Nephron (organoid): ENCODE measurements around the gene ISM2.
"Not testable (repeated sequence)": the region's sequence is repeated elsewhere in the genome, so short reads cannot be mapped to it uniquely, and the experiment has no call there.

Experiments used
- H3K27ac Mint-ChIP-seq, 3 experiments: 2 replicates each; pipeline ENCODE4 v1.8.0; 2020; ENCODE audit warnings: mixed read lengths in 3 of 3, mild to moderate bottlenecking in 2 of 3, moderate library complexity in 1 of 3
- H3K27me3 Mint-ChIP-seq: 2 replicates; pipeline ENCODE4 v1.8.0; 2021; ENCODE audit warnings: low read depth, mild to moderate bottlenecking, moderate library complexity, mixed read lengths
- H3K36me3 Mint-ChIP-seq: 2 replicates; pipeline ENCODE4 v1.8.0; 2020; ENCODE audit warnings: low read depth, mixed read lengths
- H3K4me1 Mint-ChIP-seq: 2 replicates; pipeline ENCODE4 v1.8.0; 2020; ENCODE audit warnings: mixed read lengths
- H3K4me3 Mint-ChIP-seq, 3 experiments: 2 replicates each; pipeline ENCODE4 v1.8.0; 2020; ENCODE audit warnings: mild to moderate bottlenecking in 3 of 3, mixed read lengths in 3 of 3, moderate library complexity in 2 of 3
- H3K9me3 Mint-ChIP-seq: 2 replicates; pipeline ENCODE4 v1.8.0; 2020; ENCODE audit warnings: mixed read lengths
- CTCF ChIP-seq, 3 experiments: fragments of 200-600 bp; sonication (generic); IDR thresholded peaks; one replicate each; pipeline ENCODE4 v1.5.0; 2021; ENCODE audit warnings: antibody characterized with exemption in 3 of 3; ENCODE audit not compliant: unreplicated experiment in 3 of 3

The ISM2 gene

GRCh38 chr14:77542421-77543239 is 44.0 kb upstream of the ISM2 start:
- peaks cover 4% of the 10 kb centered on the region for H3K27me3 Mint-ChIP-seq
- H3K4me1 Mint-ChIP-seq, result peaks cover 17% of the 10 kb centered on the region
- H3K4me3 Mint-ChIP-seq, result no peak overlapping the region
- no peaks in the 10 kb centered on the region for H3K9me3 Mint-ChIP-seq
- peaks cover 17% of the 10 kb centered on the region for H3K36me3 Mint-ChIP-seq
- TF ChIP-seq CTCF (IDR thresholded peaks at IDR 0.05; ENCODE audit: unreplicated experiment in 3 of 3), result no peak
- H3K27ac Mint-ChIP-seq, result peak overlapping the region; percentile 80 to 89 (median 84)

GRCh38 chr14:77541905-77542304 is 43.3 kb upstream of the ISM2 start:
- no peak overlapping the region for H3K4me3 Mint-ChIP-seq
- TF ChIP-seq CTCF (IDR thresholded peaks at IDR 0.05; ENCODE audit: unreplicated experiment in 3 of 3), result no peak
- H3K27me3 Mint-ChIP-seq, result peaks cover 4% of the 10 kb centered on the region
- H3K36me3 Mint-ChIP-seq, result peaks cover 15% of the 10 kb centered on the region
- H3K27ac Mint-ChIP-seq, result peak overlapping the region; percentile 80 to 89 (median 84)
- no peaks in the 10 kb centered on the region for H3K9me3 Mint-ChIP-seq
- H3K4me1 Mint-ChIP-seq, result peaks cover 23% of the 10 kb centered on the region

GRCh38 chr14:77536951-77537350 is 38.3 kb upstream of the ISM2 start:
- not testable (repeated sequence) for H3K9me3 Mint-ChIP-seq, H3K4me3 Mint-ChIP-seq, H3K27me3 Mint-ChIP-seq
- peaks cover 15% of the 10 kb centered on the region for H3K4me1 Mint-ChIP-seq
- peaks cover 24% of the 10 kb centered on the region for H3K36me3 Mint-ChIP-seq
- H3K27ac Mint-ChIP-seq, result peak overlapping the region; percentile 27 to 62 (median 29)

- no peaks in the 10 kb centered on the region for H3K27me3 Mint-ChIP-seq
- H3K4me3 Mint-ChIP-seq, result no peak overlapping the region
- no peak overlapping the region for H3K27ac Mint-ChIP-seq
- H3K9me3 Mint-ChIP-seq, result no peaks in the 10 kb centered on the region
- H3K4me1 Mint-ChIP-seq, result peaks cover 14% of the 10 kb centered on the region
- H3K36me3 Mint-ChIP-seq, result peaks cover 24% of the 10 kb centered on the region
- TF ChIP-seq CTCF (IDR thresholded peaks at IDR 0.05; ENCODE audit: unreplicated experiment in 3 of 3), result no peak
Measured at GRCh38 chr14:77531071-77531470, 32.5 kb upstream of the ISM2 start.

- peaks cover 14% of the 10 kb centered on the region for H3K36me3 Mint-ChIP-seq
- no peaks in the 10 kb centered on the region for H3K27me3 Mint-ChIP-seq
- no peaks in the 10 kb centered on the region for H3K9me3 Mint-ChIP-seq
- H3K4me3 Mint-ChIP-seq, result no peak overlapping the region
- no peak for TF ChIP-seq CTCF (IDR thresholded peaks at IDR 0.05; ENCODE audit: unreplicated experiment in 3 of 3)
- H3K4me1 Mint-ChIP-seq, result peaks cover 17% of the 10 kb centered on the region
- H3K27ac Mint-ChIP-seq, result no peak overlapping the region
Measured at GRCh38 chr14:77529963-77530362, 31.3 kb upstream of the ISM2 start.

- Mint-ChIP-seq H3K4me3 (no peak overlapping the region), H3K4me1 (peaks cover 17% of the 10 kb centered on the region), H3K9me3 (no peaks in the 10 kb centered on the region), H3K36me3 (peaks cover 15% of the 10 kb centered on the region), H3K27me3 (no peaks in the 10 kb centered on the region), H3K27ac (no peak overlapping the region)
- no peak for TF ChIP-seq CTCF (IDR thresholded peaks at IDR 0.05; ENCODE audit: unreplicated experiment in 3 of 3)
Measured at GRCh38 chr14:77529213-77529612, 30.6 kb upstream of the ISM2 start.

- H3K4me3 Mint-ChIP-seq, H3K9me3 Mint-ChIP-seq, H3K27me3 Mint-ChIP-seq: not testable (repeated sequence)
- Mint-ChIP-seq H3K4me1 (peaks cover 17% of the 10 kb centered on the region), H3K36me3 (peaks cover 14% of the 10 kb centered on the region), H3K27ac (peak overlapping the region in 1 of 3 experiments; percentile 95)
Measured at GRCh38 chr14:77528701-77529100, 30.1 kb upstream of the ISM2 start.
